AG04450 (cell line): ENCODE data around the gene LAMA5. TPM values are rescaled to one million over a fixed set of nuclear protein-coding genes. Genes with fewer than 3 reads are reported as not detected.

Source experiments
- CTCF ChIA-PET: fragments of 300-600, 350-600 bp; formaldehyde crosslinking; extraction: SDS; loops from one replicate; lab custom pipeline; 2022; ENCODE audit warnings: antibody characterized with exemption, inconsistent platforms; lab: Charles Lee
- POLR2A ChIA-PET: fragments of 350-600 bp; formaldehyde crosslinking; extraction: SDS; loops from one replicate; lab custom pipeline; 2021; ENCODE audit warnings: antibody characterized with exemption, inconsistent platforms; lab: Yijun Ruan, JAX
- DNase-seq: peaks from one replicate; pipeline ENCODE4 v3.0.0-alpha.2; 2011; ENCODE audit warnings: low read depth, low spot score
- H3K27ac ChIP-seq: one replicate; pipeline ENCODE4 v1.5.1; 2012; ENCODE audit warnings: low read depth, low read length, control low read depth
- H3K27me3 ChIP-seq: one replicate; pipeline ENCODE4 v1.6.0; 2012; ENCODE audit warnings: low read length; ENCODE audit not compliant: control insufficient read depth, insufficient read depth
- H3K4me3 ChIP-seq: 2 replicates; pipeline ENCODE4 v1.5.1; 2011; ENCODE audit warnings: mild to moderate bottlenecking, low read depth, low read length, control low read depth
- H3K9me3 ChIP-seq: 2 replicates; pipeline ENCODE4 v1.5.1; 2012; ENCODE audit warnings: low read length; ENCODE audit not compliant: control insufficient read depth, insufficient read depth
- polyA plus RNA-seq: library from polyadenylated mRNA; depleted of rRNA; stranded (reverse); fragments of >200 nt; gene quantifications from 2 replicates; pipeline ENCODE4 v1.2.3, GENCODE V29; 2011
- TF ChIP-seq, protein P1 (sequence below): IDR thresholded peaks from 2 replicates; pipeline ENCODE4 v1.5.1; 2011; ENCODE audit warnings: low read depth, low read length, control low read depth, inconsistent platforms

LAMA5 gene
- polyA plus RNA-seq, 1 experiment: 1.9 TPM

- Histone ChIP-seq H3K9me3 (no peaks in the 10 kb centered on the region), H3K27me3 (no peaks in the 10 kb centered on the region), H3K4me3 (no peak overlapping the region), H3K27ac (no peak overlapping the region)
- ChIA-PET POLR2A (no interaction called here), CTCF (no interaction called here)
- TF ChIP-seq, protein P1, sequence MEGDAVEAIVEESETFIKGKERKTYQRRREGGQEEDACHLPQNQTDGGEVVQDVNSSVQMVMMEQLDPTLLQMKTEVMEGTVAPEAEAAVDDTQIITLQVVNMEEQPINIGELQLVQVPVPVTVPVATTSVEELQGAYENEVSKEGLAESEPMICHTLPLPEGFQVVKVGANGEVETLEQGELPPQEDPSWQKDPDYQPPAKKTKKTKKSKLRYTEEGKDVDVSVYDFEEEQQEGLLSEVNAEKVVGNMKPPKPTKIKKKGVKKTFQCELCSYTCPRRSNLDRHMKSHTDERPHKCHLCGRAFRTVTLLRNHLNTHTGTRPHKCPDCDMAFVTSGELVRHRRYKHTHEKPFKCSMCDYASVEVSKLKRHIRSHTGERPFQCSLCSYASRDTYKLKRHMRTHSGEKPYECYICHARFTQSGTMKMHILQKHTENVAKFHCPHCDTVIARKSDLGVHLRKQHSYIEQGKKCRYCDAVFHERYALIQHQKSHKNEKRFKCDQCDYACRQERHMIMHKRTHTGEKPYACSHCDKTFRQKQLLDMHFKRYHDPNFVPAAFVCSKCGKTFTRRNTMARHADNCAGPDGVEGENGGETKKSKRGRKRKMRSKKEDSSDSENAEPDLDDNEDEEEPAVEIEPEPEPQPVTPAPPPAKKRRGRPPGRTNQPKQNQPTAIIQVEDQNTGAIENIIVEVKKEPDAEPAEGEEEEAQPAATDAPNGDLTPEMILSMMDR: no peak
- no peak for DNase-seq
Observed at GRCh38 chr20:62294516-62294915, 72.6 kb downstream of the LAMA5 start.

- POLR2A ChIA-PET: no interaction called here
- H3K9me3 ChIP-seq: no peaks in the 10 kb centered on the region; the same call in 1 of the 2 replicates
- CTCF ChIA-PET: no interaction called here
- no peak for DNase-seq
- TF ChIP-seq, protein P1: no peak
- no peak overlapping the region for H3K4me3 ChIP-seq
- no peaks in the 10 kb centered on the region for H3K27me3 ChIP-seq
- H3K27ac ChIP-seq: no peak overlapping the region
Observed at GRCh38 chr20:62293946-62294345, 73.2 kb downstream of the LAMA5 start.

DNA sequence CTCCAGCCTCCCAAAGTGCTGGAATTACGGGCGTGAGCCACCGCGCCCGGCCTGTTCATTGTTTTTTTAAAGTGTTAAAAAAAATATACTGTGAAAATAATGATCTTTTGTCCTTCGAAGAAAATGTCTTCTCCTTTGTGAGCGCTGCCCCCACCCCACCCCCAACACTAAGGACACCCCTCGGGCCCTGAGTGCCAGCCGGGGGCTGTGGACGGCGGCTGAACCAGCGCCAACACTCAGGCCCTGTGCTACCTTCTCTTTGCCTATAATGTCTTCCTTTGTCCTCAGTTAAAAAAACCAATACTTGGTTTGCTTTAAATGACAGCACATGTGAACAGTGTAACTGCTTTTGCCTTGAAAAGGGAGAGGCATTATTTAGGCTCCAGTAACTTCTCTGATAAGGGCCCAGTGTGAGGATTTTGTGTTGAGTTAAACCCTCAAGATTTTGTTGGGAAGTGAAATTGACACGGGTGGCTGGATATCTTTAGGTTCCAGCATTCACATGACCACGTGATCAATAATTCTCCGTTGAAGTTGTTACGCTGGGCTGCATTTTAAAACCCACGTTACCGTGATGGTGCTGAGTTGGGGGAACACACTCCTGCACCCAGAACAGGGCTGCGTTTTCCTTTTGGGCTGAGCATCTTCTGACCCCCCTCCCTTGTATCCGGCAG is 73.9 kb downstream of the LAMA5 start:
- DNase-seq: no peak
- TF ChIP-seq, protein P1: no peak
- H3K4me3 ChIP-seq: no peak overlapping the region
- CTCF ChIA-PET: interaction anchor here (1.0 kb wide), 1 partner anchor 8 kb away, joined by 5 read pairs; no protein-coding TSS in a partner anchor
- no peak overlapping the region for H3K27ac ChIP-seq
- POLR2A ChIA-PET: no interaction called here
- H3K9me3 ChIP-seq: no peaks in the 10 kb centered on the region; the same call in 1 of the 2 replicates
- H3K27me3 ChIP-seq: no peaks in the 10 kb centered on the region

DNA sequence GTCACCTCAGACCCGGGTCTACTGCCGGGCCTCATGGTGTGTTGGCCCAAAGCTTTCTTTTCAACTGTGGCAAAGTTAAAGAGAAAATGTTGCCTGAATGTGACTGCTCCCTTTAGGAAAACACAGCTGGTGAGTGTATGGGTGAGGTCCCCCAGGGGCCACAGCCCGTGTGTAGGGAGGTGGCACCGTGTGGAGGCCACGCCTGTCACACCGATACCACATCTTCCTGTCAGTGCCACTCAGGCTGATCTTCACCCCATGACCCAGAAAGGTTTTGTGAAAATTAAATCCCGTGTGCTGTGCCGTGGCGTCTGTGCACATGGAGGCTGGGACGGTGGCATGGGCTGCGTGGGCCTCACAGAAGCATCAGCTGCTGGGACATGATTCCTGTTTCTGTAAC is 75.0 kb downstream of the LAMA5 start:
- Histone ChIP-seq H3K27ac (no peak overlapping the region), H3K4me3 (no peak overlapping the region), H3K9me3 (no peaks in the 10 kb centered on the region; the same call in 1 of the 2 replicates), H3K27me3 (no peaks in the 10 kb centered on the region)
- TF ChIP-seq, protein P1: no peak
- POLR2A ChIA-PET: no interaction called here
- DNase-seq: no peak
- CTCF ChIA-PET: interaction anchor here (0.9 to 1.0 kb wide), 2 partner anchors 9 to 90 kb away, joined by 3 to 5 read pairs; no protein-coding TSS in a partner anchor
